ENCODE measurements around the gene ZSWIM3.
"Not testable (repeated sequence)": the region's sequence is repeated elsewhere in the genome, so short reads cannot be mapped to it uniquely, and the experiment has no call there.

The ZSWIM3 gene

GRCh38 chr20:45857114-45857881 is at the start of gene ZSWIM3, which contains the start of gene ACOT8:
ZSWIM3 (plus strand) TSS chr20:45857614; CDS start chr20:45857826, 212 bp downstream.
ACOT8 (minus strand) TSS chr20:45857392; CDS start chr20:45857315, 77 bp downstream.
- DNase-seq, result peak; percentile 100

- no peak for DNase-seq
Measured at GRCh38 chr20:45810191-45810970, 47.0 kb upstream of the ZSWIM3 start.

- peak; percentile 100 for DNase-seq
Measured at GRCh38 chr20:45812157-45813005, 45.0 kb upstream of the ZSWIM3 start, which contains the start of gene UBE2C. UBE2C (plus strand) TSS chr20:45812644; CDS start chr20:45812696, 52 bp downstream.

- peak; percentile 36 for DNase-seq
Measured at GRCh38 chr20:45813006-45813340, 44.4 kb upstream of the ZSWIM3 start.

DNA sequence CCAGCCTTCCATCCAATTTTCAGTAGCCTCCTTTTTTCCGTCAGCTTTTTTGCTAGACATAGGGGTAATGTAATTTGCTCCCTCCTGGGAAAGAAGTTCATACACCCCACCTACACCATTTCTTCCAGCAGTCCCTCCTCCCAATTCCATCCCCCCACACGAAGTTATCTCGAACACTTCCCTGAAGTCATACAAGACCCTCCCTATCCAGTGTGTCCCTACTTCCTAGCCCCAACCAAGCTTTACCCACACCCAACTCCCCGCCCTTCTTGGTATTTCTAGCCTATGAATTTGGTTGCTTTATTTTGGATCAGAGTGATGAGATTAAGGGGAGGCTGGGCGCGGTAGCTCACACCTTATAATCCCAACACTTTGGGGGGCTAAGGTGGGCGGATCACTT is 43.9 kb upstream of the ZSWIM3 start:
- DNase-seq, result no peak

DNA sequence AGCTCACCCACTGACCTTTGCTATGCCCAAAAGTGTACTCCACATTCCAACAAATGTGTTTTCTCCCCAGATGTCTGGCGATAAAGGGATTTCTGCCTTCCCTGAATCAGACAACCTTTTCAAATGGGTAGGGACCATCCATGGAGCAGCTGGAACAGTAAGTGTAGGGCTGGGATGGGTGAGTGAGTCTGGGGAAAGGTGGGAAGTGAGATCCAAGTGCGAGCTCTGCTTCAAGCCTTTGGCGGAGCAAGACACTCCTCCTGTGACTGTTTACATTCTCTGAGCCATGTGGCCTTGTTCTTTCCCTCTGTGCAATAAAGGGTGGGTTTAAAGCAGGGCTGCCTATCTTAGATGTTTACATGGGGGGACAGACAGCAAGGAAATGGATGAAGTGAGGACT is 43.1 kb upstream of the ZSWIM3 start:
- no peak for DNase-seq

DNA sequence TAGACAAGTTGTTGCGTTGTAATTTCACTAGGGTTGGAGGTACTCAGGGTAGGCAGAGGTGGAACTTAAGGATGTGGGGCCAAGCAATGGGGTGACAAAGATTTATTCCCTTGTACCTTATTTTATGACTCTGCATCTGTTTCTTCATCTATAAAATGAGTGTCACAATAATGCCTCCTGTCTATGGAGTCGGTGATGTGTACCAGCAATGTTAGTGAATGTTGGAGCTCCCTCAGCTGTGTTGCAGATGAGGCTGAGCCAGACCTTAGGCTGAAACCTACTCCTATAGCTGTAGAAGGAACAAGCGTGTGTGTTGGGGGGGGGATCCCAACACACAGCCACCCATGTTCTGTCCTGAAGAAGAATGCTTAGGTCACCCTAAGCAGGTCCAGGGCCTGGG is 40.5 kb upstream of the ZSWIM3 start:
- DNase-seq, result no peak

GRCh38 chr20:45817376-45818194 is 39.8 kb upstream of the ZSWIM3 start:
- DNase-seq, result no peak

DNA sequence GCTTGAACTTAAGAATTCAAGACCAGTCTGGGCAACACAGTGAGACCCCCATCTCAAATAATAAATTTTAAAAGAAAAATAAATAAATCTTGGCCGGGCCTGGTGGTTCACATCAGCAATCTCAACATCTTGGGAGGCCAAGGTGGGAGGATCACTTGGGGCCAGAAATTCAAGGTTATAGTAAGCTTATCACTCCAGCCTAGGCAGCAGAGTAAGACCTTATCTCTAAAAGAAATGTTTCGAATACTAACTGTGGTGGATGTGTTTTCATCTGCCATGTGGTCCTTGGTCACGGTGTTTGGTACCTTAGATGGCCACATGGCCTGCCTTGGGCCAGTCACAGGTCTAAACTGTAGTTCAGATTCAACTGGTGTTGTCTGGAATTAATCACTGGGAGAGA is 39.2 kb upstream of the ZSWIM3 start:
- no peak for DNase-seq

DNA sequence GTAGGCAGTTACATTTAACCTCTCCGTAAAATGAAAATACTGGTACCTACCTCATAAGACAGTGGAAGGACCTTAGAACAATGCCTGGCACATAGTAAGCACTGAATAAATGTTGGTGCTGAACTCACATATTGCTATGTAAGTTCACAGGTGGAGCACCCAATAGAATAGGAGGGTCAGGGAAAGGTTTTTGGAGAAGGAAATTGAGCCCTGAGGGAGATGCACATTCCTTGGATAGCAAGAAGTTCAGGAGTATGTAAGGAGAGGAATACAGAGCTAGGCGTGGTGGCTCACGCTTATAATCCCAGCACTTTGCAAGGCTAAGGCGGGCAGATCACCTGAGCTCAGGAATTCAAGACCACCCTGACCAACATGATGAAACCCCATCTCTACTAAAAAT is 37.9 kb upstream of the ZSWIM3 start:
- no peak for DNase-seq

GRCh38 chr20:45821947-45822346 is 35.5 kb upstream of the ZSWIM3 start:
- DNase-seq, result no peak

DNA sequence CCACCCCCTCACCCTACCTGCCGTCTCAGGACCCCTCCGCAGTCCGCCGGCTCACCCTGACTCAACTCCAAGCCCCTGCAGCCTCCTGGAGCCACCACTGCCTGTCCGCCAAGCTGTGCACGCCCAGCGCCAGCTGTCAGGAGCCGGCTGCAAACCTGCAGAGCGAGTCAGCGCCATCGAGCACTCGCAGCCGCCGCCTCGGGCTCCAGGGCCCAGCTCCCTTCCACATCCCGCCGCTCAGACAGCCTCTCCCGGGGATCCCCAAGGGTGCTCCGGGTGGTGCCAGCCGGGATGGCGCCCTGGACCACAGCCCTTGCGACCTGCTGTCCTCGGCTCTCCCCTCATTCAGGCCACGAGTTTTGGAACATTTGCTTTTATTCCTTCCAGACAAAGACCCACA is 34.6 kb upstream of the ZSWIM3 start:
- DNase-seq, result peak; percentile 41

GRCh38 chr20:45823949-45824835 is 33.2 kb upstream of the ZSWIM3 start:
- peak; percentile 9 for DNase-seq

DNA sequence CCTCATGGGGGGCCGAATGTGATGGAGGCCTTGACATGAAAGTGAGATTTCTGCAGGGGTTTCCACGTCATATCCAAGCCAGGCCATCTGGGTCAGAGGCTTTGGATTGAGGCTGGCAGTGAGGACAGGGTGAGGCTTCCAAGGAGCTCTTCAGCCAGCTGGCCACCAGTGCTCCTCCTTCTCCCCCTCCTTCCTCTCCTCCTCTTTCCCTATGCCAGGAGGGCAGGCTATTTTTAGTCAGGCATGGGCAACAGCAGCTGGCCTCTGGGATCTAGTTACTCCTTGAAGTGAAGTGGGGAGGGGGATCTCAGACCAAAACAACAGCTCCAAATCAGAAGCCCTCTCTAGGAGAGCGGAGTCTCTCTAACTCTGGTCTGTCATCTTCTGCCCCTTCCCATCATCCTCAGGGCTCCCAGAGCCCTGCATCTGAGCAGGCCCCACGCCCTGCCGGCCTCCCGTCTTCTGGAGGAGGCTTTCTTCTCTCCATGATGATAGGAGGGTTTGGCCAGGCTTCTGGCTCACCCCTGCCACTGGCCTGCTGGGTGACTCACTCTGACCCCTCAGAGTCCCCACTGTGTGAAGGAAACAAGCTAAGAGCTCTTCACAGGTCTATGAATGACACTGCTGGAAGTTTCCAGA is 30.9 kb upstream of the ZSWIM3 start:
- DNase-seq, result no peak

DNA sequence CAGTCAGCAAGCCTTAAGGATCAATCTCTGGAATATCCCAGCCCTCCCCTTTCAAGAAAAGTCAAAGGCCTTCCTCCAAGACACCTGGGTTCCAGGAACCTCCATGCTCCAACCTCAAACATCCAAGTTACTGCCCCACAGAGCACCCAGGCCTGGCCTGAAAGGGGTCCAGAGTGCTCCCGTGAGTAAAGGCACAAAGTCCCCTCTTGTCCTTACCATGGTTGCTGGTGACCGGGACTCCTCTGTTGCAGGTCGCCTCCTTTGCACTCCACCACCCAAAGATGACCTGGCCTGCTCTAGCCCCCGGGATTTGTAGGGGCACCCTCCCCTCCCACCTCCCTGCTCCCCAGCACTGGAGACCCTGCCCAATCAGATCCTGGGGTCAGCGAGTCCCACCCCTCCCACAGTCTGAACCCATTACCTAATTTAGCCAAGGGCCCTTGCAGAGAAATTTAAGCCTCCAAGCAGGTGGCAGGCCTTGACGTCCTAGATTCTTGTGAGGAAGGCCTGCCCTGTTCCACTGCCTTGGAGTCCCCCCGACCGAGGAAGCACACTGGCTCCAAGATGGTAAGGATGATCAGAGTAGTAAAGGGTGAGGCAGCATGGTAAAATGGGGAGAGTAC is 30.3 kb upstream of the ZSWIM3 start, which contains the start of gene TNNC2:
Gene TNNC2 (minus strand): TSS at position 283 of the 623 bp plus-strand sequence. CDS start 64 bp downstream, at position 219.
- DNase-seq, result no peak

GRCh38 chr20:45827712-45828111 is 29.7 kb upstream of the ZSWIM3 start:
- DNase-seq, result no peak

DNA sequence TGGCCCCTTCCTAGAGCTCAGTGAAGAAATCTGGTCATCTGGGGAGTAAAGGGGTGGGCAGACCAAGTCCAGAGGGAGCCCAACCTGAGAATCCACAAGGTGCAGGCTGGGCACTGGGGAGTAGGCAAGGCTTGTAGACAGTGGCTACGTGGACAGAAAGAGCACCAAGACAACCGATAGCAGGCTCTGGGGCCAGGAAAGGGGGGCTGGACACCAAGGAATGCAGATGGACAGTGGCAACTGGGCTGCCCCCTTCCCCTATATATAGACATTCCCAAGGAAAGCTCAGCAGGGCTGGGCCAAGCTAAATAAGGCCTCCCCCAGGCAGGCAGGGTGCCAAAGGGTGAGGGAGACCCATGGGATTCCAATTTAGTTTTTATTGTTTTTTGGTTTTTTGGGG is 28.8 kb upstream of the ZSWIM3 start:
- DNase-seq, result no peak

DNA sequence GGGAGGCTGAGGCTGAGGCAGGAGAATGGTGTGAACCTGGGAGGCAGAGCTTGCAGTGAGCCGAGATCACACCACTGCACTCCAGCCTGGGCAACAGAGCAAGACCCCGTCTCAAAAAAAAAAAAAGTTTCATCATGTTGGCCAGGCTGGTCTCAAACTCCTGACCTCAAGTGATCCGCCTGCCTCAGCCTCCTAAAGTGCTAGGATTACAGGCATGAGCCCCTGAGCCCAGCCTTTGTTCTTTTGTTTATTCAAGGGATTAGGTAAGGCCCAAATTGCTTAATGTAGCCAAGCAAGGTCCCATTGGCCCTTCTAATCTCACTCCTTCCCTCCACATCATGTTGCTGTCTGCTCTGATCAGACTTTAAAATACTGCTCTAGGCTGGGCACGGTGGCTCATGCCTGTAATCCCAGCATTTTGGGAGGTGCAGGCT is 27.7 kb upstream of the ZSWIM3 start:
- not testable (repeated sequence) for DNase-seq

- DNase-seq, result no peak
Measured at GRCh38 chr20:45832619-45833018, 24.8 kb upstream of the ZSWIM3 start.

All from NCI-H345 (cell line).